Cardiac fibroblast (primary cell): ENCODE results near the gene AKNA.

Source experiments
- DNase-seq, 2 donors: peaks; one replicate each; pipeline versions ENCODE4 v3.0.0 to v3.0.0-alpha.2; 2010; ENCODE audit warnings: low read depth in 2 of 2
- H3K4me3 ChIP-seq, 2 donors: replicated peaks in 1 of 2; 1 replicate in 1 of 2; 2 replicates in 1 of 2; pipeline ENCODE4 v1.5.1; 2011; ENCODE audit warnings: low read depth in 2 of 2, low read length in 2 of 2, mild to moderate bottlenecking in 2 of 2, moderate library complexity in 1 of 2
- TF ChIP-seq, protein P1 (sequence below): IDR thresholded peaks from one replicate; pipeline ENCODE4 v1.5.1; 2011; ENCODE audit warnings: low read depth, mild to moderate bottlenecking, low read length, inconsistent platforms

The AKNA gene

DNA sequence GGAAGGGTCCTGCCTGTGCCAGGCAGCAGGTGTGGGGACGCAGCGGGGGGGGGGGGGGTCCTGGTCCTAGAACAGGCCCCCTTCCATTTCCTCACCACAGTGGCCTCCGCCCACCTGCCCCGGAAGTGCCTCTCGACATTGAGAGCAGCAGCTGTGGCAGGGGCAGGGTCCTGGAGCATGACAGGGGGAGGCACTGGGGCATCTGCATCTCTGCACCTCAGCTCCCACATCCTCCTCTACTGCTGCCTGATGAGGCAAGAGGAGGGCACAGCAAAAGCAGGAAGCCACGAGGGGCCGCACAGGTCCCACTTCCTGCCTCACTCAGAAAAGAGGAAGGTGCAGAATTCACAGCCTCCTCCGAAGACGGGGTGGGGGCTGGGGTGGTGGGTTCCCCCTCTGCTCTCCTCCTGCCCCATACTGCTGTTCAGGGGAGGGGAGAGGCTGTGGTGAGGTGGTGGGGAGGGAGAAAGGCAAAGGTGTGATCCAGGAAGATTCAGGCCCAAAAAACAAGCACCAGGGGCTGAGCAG, 14.8 kb downstream of the AKNA start:
- DNase-seq: no peak
- TF ChIP-seq, protein P1, sequence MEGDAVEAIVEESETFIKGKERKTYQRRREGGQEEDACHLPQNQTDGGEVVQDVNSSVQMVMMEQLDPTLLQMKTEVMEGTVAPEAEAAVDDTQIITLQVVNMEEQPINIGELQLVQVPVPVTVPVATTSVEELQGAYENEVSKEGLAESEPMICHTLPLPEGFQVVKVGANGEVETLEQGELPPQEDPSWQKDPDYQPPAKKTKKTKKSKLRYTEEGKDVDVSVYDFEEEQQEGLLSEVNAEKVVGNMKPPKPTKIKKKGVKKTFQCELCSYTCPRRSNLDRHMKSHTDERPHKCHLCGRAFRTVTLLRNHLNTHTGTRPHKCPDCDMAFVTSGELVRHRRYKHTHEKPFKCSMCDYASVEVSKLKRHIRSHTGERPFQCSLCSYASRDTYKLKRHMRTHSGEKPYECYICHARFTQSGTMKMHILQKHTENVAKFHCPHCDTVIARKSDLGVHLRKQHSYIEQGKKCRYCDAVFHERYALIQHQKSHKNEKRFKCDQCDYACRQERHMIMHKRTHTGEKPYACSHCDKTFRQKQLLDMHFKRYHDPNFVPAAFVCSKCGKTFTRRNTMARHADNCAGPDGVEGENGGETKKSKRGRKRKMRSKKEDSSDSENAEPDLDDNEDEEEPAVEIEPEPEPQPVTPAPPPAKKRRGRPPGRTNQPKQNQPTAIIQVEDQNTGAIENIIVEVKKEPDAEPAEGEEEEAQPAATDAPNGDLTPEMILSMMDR: no peak
- H3K4me3 ChIP-seq: no peak overlapping the region

GRCh38 chr9:114371973-114372917, 15.5 kb downstream of the AKNA start:
- no peak overlapping the region for H3K4me3 ChIP-seq
- DNase-seq: peak; percentile 22 to 60
- TF ChIP-seq, protein P1: no peak

DNA sequence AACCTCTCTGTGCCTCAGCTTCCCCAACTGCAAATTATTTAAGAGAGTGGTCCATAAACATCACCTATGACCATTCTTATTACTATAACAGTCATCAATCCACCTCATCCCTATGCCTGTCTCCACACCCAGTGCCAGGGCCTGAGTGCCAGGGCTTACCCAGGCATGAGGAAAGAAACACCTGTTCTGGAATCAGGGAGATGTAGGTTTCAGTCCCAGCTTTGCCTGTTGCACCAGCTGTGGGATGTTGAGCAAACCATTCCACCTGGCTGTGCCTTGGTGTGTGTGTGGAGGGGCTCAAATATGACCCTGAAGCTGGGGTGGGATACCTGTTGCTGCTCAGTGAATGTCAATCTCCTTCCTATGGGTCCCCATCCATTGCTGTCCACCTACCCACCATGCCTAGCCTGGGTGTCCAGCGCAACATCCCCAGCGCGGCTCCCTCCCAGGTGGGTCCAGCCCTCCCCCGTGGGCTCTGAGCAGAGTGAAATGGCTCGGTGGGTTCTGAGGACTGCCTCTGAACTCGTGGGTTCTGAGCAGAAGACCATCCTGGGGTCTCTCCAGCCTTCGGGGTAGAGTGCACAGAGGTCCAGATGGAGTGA, 16.3 kb downstream of the AKNA start:
- H3K4me3 ChIP-seq: no peak overlapping the region
- no peak for DNase-seq
- TF ChIP-seq, protein P1: no peak

DNA sequence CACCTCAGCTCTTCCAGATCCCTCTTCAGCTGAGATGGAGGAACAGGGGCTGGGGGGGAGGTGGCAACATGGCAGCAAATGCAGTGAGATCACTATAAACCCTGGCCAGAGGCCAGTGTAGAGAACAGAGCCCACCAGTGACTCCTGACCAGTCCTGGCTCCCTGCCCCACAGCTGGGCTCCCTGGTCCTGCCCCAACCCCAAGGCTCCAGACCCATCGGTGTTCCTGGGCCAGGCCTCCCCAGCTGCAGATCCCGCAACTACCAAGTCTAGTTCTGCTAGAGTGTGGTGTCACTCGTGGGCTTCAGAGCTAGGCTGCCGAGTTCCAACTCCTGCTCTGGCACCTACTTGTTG, 16.8 kb downstream of the AKNA start:
- H3K4me3 ChIP-seq: no peak overlapping the region
- TF ChIP-seq, protein P1: no peak
- no peak for DNase-seq

- no peak for DNase-seq
- TF ChIP-seq, protein P1: no peak
- no peak overlapping the region for H3K4me3 ChIP-seq
These were observed 17.4 kb downstream of the AKNA start for GRCh38 chr9:114370251-114370967.

DNA sequence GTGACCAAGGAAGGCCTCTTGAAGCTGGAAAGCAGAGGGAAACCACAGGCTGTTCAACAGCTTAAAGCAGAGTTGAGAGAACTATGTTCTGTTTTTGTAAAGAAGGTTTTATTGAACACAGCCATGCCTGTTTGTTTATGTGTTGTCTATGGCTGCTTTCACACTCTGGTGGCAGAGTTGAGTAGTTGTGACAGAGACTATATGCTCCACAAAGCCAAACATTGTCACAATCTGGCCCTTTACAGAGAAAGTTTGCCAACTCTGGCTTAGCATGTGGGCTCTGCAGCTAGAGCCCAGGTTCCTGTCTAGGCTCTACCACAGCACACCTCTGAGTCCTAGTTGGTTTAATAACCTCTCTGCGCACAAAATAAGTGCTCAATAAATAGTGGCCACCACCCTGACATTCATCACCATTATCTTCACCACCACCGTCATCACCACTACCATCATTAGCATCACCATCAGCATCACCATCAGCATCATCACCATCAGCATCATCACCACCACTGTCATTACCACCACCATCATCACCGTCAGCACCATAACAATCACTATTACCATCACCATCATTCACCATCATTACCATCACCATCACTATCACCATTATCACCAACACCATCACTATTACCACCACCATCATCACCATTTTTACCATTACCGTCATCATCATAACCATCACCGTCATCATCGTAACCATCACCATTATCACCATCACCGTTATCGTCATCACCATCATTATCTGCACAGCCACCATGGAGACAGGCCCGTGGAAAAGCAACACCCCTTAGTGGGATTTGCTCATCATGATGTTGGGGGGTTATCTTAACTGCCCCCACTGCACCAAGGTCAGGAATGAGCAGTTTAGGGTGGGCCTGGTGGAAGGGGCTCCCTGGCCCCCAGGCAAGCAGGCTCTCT, 18.3 kb downstream of the AKNA start:
- TF ChIP-seq, protein P1: no peak
- H3K4me3 ChIP-seq: no peak overlapping the region
- DNase-seq: no peak
